ENCODE measurements around the gene LCN15. TPM values are rescaled to one million over a fixed set of nuclear protein-coding genes. Genes with fewer than 3 reads are reported as not detected.

The LCN15 gene
- total and polyA plus RNA-seq, 2 of the 4 experiments (the other 2 are of a cell fraction), result not detected

GRCh38 chr9:136771907-136772415 lies 7.6 kb upstream of the LCN15 start:
- H2BK20ac ChIP-seq (ENCODE audit: low read depth, low read length), result no peak overlapping the region
- no peak overlapping the region for H3K18ac ChIP-seq (ENCODE audit: low read depth, low read length)
- H3K23ac ChIP-seq (ENCODE audit: low read depth, low read length), result no peak overlapping the region
- H3K4me2 ChIP-seq (ENCODE audit: low read depth, low read length), result no peak overlapping the region
- no peaks in the 10 kb centered on the region for H3K9me1 ChIP-seq (ENCODE audit: insufficient read depth, low read length)
- no peak overlapping the region for H3K56ac ChIP-seq (ENCODE audit: extremely low read depth, insufficient read depth, low read length)
- intact Hi-C loops (cut with micrococcal nuclease), result no loop called here
- no peak overlapping the region for H2AK9ac ChIP-seq (replicated peaks; ENCODE audit: low read depth, low read length, poor library complexity)
- H2BK15ac ChIP-seq (ENCODE audit: low read depth, low read length), result no peak overlapping the region
- H3K14ac ChIP-seq (replicated peaks; ENCODE audit: low read depth, low read length), result no peak overlapping the region
- H4K20me1 ChIP-seq (ENCODE audit: insufficient read depth, low read length), result no peaks in the 10 kb centered on the region
- H3K9ac ChIP-seq (ENCODE audit: low read depth, low read length), result no peak overlapping the region
- H2BK120ac ChIP-seq (ENCODE audit: low read depth, low read length), result no peak overlapping the region
- H3K36me3 ChIP-seq (ENCODE audit: control insufficient read depth, insufficient read depth, low read length), result no peaks in the 10 kb centered on the region
- no peak overlapping the region for H3K4me3 ChIP-seq (ENCODE audit: insufficient read depth, low read depth, low read length)
- DNase-seq, result no peak
- dilution Hi-C loops (cut with HindIII; ENCODE audit: low sequenced_read_pairs, unreplicated experiment), result no loop called here
- H2AFZ ChIP-seq (replicated peaks; ENCODE audit: low read length, poor library complexity), result peak overlapping the region; percentile 67
- peaks cover 11% of the 10 kb centered on the region for H3K27me3 ChIP-seq (ENCODE audit: control insufficient read depth, insufficient read depth, low read length)
- no peaks in the 10 kb centered on the region for H3K4me1 ChIP-seq (ENCODE audit: control insufficient read depth, insufficient read depth, low read length)
- H2BK5ac ChIP-seq (ENCODE audit: low read depth, low read length, poor library complexity, severe bottlenecking), result no peak overlapping the region
- in situ Hi-C loops (cut with MboI; ENCODE audit: low sequenced_read_pairs), result no loop called here
- no peak overlapping the region for H3K27ac ChIP-seq (ENCODE audit: insufficient read depth, low read length)
- TF ChIP-seq RAD21 (IDR thresholded peaks at IDR 0.05; ENCODE audit: low read length), result no peak
- TF ChIP-seq RCOR1 (IDR thresholded peaks at IDR 0.05; ENCODE audit: insufficient replicate concordance, low read length), result no peak
- ChIA-PET POLR2A (ENCODE audit: unreplicated experiment) (no interaction called here), CTCF (no interaction called here)
- ATAC-seq (ENCODE audit: low read depth), result no peak
- WGBS, 2 experiments (ENCODE audit: extremely low coverage in 2 of 2, insufficient read length in 1 of 2), result no CpG with 5 or more reads among the region's 3 CpGs
- H4K91ac ChIP-seq (ENCODE audit: insufficient read depth, low read depth, low read length), result no peak overlapping the region
- no peak overlapping the region for H4K5ac ChIP-seq (ENCODE audit: low read depth, low read length)
- H2AK5ac ChIP-seq (ENCODE audit: low read depth, low read length), result no peak overlapping the region
- peaks cover 9% of the 10 kb centered on the region for H3K9me3 ChIP-seq (ENCODE audit: control insufficient read depth, insufficient read depth, low read length)
- no peak overlapping the region for H4K8ac ChIP-seq (ENCODE audit: low read depth in 2 of 2, low read length in 2 of 2)
- no TSS peak for BruUV-seq (replicated peaks)
- H3K4ac ChIP-seq (ENCODE audit: low read depth, low read length), result no peak overlapping the region
- H3K79me1 ChIP-seq (ENCODE audit: low read depth in 1 of 2, low read length in 2 of 2), result no peaks in the 10 kb centered on the region

All from IMR-90 (cell line).